Lung (tissue), 12 donors: ENCODE measurements around the gene TRPM6. TPM values are rescaled to one million over a fixed set of nuclear protein-coding genes. Genes with fewer than 3 reads are reported as not detected.

Experiments
- ATAC-seq: fragments of 200-7000 bp; cut with Tn5 transposase; one replicate; pipeline ENCODE4 v1.9.1; 2020; ENCODE audit warnings: moderate number of reproducible peaks; ENCODE audit not compliant: insufficient read depth, low FRiP score
- DNase-seq, 3 donors: peaks; one replicate each; pipeline ENCODE4 v3.0.0-alpha.2; 2013 to 2017
- H3K27ac ChIP-seq, 2 donors: one replicate each; pipeline ENCODE4 v1.5.1; 2013; ENCODE audit warnings: mild to moderate bottlenecking in 2 of 2, moderate library complexity in 2 of 2, control low read depth in 1 of 2, inconsistent platforms in 1 of 2, low read depth in 1 of 2, low read length in 1 of 2
- H3K27me3 ChIP-seq, 3 donors: one replicate each; pipeline ENCODE4 v1.5.1; 2013; ENCODE audit warnings: low read length in 2 of 3; ENCODE audit not compliant: control insufficient read depth in 3 of 3, insufficient read depth in 3 of 3
- H3K36me3 ChIP-seq, 4 donors: one replicate each; pipeline ENCODE4 v1.5.1; 2013; ENCODE audit warnings: low read length in 4 of 4, mild to moderate bottlenecking in 1 of 4, moderate library complexity in 1 of 4; ENCODE audit not compliant: control insufficient read depth in 4 of 4, insufficient read depth in 4 of 4
- H3K4me1 ChIP-seq, 5 donors: one replicate each; pipeline ENCODE4 v1.5.1; 2013; ENCODE audit warnings: low read length in 5 of 5, mild to moderate bottlenecking in 2 of 5, moderate library complexity in 1 of 5; ENCODE audit not compliant: control insufficient read depth in 5 of 5, insufficient read depth in 5 of 5
- H3K4me3 ChIP-seq: one replicate; pipeline ENCODE4 v1.5.1; 2013; ENCODE audit warnings: mild to moderate bottlenecking, control low read depth, moderate library complexity
- H3K9ac ChIP-seq, 2 donors: one replicate each; pipeline ENCODE4 v1.5.1; 2013; ENCODE audit warnings: low read length in 2 of 2, control low read depth in 1 of 2; ENCODE audit not compliant: insufficient read depth in 1 of 2
- H3K9me3 ChIP-seq, 4 donors: one replicate each; pipeline ENCODE4 v1.5.1; 2013; ENCODE audit warnings: low read length in 3 of 4, mild to moderate bottlenecking in 1 of 4, moderate library complexity in 1 of 4; ENCODE audit not compliant: control insufficient read depth in 4 of 4, insufficient read depth in 3 of 4
- WGBS, 2 donors: extraction: QIAGEN DNeasy Blood & Tissue Kit; methylation state at CpG; one replicate each; pipeline ENCODE4 v1.1.7; 2013; 5-methylcytosine and 5-hydroxymethylcytosine counted together
- polyA plus RNA-seq, 2 donors: library from polyadenylated mRNA; stranded (reverse); fragments of 200-250 nt; gene quantifications; one replicate each; pipeline ENCODE4 v1.2.1, GENCODE V29; 2013
- total RNA-seq, 2 donors: library from RNA; depleted of rRNA in 1 of 2; stranded (reverse); fragments of >200 nt in 1 of 2; gene quantifications; one replicate each; pipeline ENCODE4 v1.2.1, GENCODE V29; 2014 to 2021
- TF ChIP-seq, protein P1 (sequence below): IDR thresholded peaks from 2 replicates; pipeline ENCODE4 v1.5.1; 2012; ENCODE audit warnings: mild to moderate bottlenecking; ENCODE audit errors: control extremely low read depth, extremely low read depth
- donor health status: control.
- donor health status: control.
- donor health status: Bipolar disorder and iron deficiency.
- donor health status: healthy.
- donor health status: DM: yes; HTN: yes; CAD: no.

The TRPM6 gene
- total and polyA plus RNA-seq, 4 donors, result 0.10 to 2.3 (median 0.70) TPM

DNA sequence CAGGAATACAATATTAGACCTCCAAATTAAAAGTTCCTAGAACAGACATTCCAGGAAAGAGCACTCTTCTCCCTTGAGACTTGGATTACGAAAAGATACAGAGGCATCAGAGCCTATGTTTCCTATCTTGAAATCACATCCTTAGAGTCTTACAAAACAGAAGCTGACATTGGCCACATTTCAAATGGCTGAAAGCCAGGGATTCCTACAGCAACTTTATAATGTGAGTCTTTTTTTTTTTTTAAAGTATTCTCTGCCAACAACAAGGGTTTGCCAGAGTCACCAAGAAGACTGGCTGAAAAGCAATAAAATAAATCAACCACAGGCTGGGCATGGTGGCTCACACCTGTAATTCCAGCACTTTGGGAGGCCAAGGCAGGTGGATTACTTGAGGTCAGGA lies 63.1 kb downstream of the TRPM6 start:
- Histone ChIP-seq H3K36me3 (no peaks in the 10 kb centered on the region), H3K9me3 (no peaks in the 10 kb centered on the region), H3K27ac (no peak overlapping the region), H3K4me3 (no peak overlapping the region), H3K27me3 (no peaks in the 10 kb centered on the region), H3K4me1 (no peaks in the 10 kb centered on the region), H3K9ac (no peak overlapping the region)
- DNase-seq (peak; percentile 83 to 96 (median 93)), ATAC-seq (no peak)
- TF ChIP-seq, protein P1, sequence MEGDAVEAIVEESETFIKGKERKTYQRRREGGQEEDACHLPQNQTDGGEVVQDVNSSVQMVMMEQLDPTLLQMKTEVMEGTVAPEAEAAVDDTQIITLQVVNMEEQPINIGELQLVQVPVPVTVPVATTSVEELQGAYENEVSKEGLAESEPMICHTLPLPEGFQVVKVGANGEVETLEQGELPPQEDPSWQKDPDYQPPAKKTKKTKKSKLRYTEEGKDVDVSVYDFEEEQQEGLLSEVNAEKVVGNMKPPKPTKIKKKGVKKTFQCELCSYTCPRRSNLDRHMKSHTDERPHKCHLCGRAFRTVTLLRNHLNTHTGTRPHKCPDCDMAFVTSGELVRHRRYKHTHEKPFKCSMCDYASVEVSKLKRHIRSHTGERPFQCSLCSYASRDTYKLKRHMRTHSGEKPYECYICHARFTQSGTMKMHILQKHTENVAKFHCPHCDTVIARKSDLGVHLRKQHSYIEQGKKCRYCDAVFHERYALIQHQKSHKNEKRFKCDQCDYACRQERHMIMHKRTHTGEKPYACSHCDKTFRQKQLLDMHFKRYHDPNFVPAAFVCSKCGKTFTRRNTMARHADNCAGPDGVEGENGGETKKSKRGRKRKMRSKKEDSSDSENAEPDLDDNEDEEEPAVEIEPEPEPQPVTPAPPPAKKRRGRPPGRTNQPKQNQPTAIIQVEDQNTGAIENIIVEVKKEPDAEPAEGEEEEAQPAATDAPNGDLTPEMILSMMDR, result no peak
- WGBS, 2 donors, result 47 to 58% methylated on average over 1 of the region's 1 CpG

DNA sequence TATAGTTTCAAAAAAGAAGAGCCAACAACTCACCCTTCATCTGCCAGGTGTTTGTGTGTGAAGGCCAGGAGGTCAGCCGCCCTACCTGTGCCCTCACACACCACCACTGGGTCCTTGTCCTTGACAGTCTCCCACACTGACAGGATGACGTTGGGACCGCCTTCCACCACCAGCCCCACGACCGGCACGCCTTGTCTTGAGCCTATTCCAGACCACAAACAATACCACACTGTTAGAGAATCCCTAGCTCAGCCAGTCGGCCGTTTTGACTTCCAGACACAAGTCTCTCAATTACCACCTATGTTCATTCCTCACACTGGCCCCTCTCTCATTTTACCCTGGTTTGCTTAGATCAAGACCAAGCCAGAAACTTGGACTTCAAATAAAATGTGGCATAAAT lies 66.1 kb downstream of the TRPM6 start:
- Histone ChIP-seq H3K4me3 (no peak overlapping the region), H3K27me3 (no peaks in the 10 kb centered on the region), H3K9me3 (no peaks in the 10 kb centered on the region), H3K4me1 (no peaks in the 10 kb centered on the region), H3K36me3 (no peaks in the 10 kb centered on the region), H3K27ac (no peak overlapping the region), H3K9ac (no peak overlapping the region)
- TF ChIP-seq, protein P1, result no peak
- 79 to 87% methylated on average over 8 of the region's 8 CpGs for WGBS, 2 donors
- no peak for ATAC-seq
- no peak for DNase-seq

DNA sequence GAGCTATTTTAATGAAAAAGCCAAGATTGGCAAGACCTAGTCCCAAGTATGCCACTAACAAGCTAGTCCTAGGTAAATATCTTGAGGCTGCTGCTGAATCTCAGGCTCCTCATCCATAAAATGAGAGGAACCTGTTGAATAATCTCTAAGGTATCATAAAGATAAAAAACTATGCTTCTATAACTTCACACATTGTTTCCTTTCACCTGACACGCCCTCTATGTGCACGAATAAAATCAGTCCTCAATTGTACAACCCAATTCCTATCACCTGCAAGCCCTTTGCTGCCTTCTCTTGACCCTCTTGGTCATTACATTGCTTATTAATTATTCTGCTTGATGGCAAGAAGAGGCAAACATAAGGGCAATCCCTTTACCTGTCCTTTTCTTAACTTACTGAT lies 69.9 kb downstream of the TRPM6 start:
- Histone ChIP-seq H3K4me3 (no peak overlapping the region), H3K9ac (no peak overlapping the region), H3K9me3 (no peaks in the 10 kb centered on the region), H3K27ac (no peak overlapping the region), H3K36me3 (no peaks in the 10 kb centered on the region), H3K4me1 (no peaks in the 10 kb centered on the region), H3K27me3 (no peaks in the 10 kb centered on the region)
- DNase-seq (no peak), ATAC-seq (no peak)
- TF ChIP-seq, protein P1, result no peak
- 91 to 93% methylated on average over 2 of the region's 2 CpGs for WGBS, 2 donors

DNA sequence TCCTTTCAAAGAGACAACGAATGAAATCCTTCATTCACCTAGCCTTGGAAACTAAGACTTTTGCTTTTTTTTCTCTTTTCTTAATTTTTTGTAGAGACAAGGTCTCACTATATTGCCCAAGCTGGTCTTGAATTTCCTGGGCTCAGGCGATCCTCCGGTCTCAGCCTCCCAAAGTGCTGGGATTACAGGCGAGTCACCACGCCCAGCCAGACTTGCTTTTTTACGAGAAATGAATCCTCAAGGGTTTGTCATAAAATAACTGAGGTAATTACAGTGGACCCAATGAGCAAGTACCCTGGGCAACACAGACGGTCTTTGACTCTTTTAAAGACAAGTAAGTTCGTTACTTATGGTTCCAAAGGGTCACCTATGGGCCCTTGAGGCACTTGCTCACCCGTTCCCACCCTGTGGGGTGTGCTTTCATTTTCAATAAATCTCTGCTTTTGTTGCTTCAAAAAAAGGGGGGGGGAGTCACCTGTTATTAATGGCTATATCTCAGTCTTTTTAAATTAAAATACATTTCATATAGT lies 70.4 kb downstream of the TRPM6 start:
- 95 to 96% methylated on average over 9 of the region's 9 CpGs for WGBS, 2 donors
- H3K4me1 ChIP-seq, result no peaks in the 10 kb centered on the region
- no peaks in the 10 kb centered on the region for H3K9me3 ChIP-seq
- ATAC-seq (no peak), DNase-seq (no peak)
- H3K4me3 ChIP-seq, result no peak overlapping the region
- H3K27ac ChIP-seq, result no peak overlapping the region
- TF ChIP-seq, protein P1, result no peak
- no peak overlapping the region for H3K9ac ChIP-seq
- H3K36me3 ChIP-seq, result no peaks in the 10 kb centered on the region
- H3K27me3 ChIP-seq, result no peaks in the 10 kb centered on the region
